ENCODE results near the gene WDR70. TPM values are rescaled to one million over a fixed set of nuclear protein-coding genes. Genes with fewer than 3 reads are reported as not detected.

WDR70 gene
- total RNA-seq, 1 donor from 2014 or later: 29.0 TPM

GRCh38 chr5:37801521-37801920 lies 422.4 kb downstream of the WDR70 start:
- no peak overlapping the region for H3K27ac ChIP-seq
- DNase-seq (no peak), ATAC-seq (no peak)
- H3K4me3 ChIP-seq: no peak overlapping the region
- TF ChIP-seq CTCF (IDR thresholded peaks at IDR 0.05): no peak
- H3K9me3 ChIP-seq: no peaks in the 10 kb centered on the region
- H3K4me1 ChIP-seq: no peaks in the 10 kb centered on the region
- no peaks in the 10 kb centered on the region for H3K36me3 ChIP-seq
- intact Hi-C loops (cut with DNase I): no loop called here
- no peaks in the 10 kb centered on the region for H3K27me3 ChIP-seq (ENCODE audit: low read depth)

Other genes starting within 250 kb of the WDR70 start
- gene CPLANE1, start 129.9 kb upstream of the WDR70 start, total RNA-seq: 20.7 TPM
- 18.0 TPM for gene NUP155, start 8.2 kb upstream of the WDR70 start, total RNA-seq

Data from lower lobe of right lung (tissue), 2 donors.